GM21723 (cell line): Measurements from ENCODE around the gene GRIK4.
"Not testable (repeated sequence)": the region's sequence is repeated elsewhere in the genome, so short reads cannot be mapped to it uniquely, and the experiment has no call there.

Experiments used
- ATAC-seq: cut with Tn5 transposase; IDR thresholded peaks from one replicate; pipeline ENCODE4 v1.9.1; 2021; ENCODE audit warnings: mild to moderate bottlenecking, moderate library complexity; ENCODE audit not compliant: unreplicated experiment

The GRIK4 gene

DNA sequence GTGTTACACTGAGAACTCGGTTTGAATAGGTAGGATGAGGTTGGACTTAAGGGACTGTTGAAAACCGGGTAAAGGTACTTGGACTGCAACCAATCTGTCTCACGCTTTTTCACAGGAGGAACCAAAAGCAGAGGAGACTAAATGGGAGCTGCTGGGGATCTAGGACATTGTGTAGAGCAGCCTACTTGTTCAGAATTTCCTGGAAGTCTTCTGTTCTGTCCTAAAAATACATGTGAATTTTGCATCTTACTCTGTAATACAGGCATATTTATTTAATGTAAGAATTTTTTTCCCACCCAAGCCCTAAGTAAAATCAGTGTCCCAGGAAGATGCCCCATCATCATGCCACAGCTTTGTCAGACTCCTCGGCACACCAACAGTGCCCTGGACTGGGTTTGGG lies 460.3 kb downstream of the GRIK4 start:
- ATAC-seq = no peak

DNA sequence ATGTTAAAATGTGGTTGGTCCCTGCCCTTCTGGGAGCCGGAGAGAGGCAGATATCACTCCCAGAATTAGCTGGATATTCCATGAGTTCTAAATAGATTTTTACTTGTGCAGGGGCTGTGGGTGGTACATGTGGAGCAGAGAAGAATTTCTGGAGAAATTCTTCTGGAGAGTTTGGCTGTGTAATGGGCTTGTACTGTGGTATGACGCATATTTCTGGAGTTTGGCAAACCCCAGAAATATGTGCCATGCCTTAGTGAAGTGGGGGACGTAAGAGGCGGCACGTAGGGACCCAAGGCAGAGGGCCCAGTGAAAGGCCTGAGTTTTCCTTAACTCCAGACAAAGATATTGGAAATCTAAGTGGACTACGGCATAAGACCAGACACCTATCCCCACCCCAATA lies 461.1 kb downstream of the GRIK4 start:
- no peak for ATAC-seq

DNA sequence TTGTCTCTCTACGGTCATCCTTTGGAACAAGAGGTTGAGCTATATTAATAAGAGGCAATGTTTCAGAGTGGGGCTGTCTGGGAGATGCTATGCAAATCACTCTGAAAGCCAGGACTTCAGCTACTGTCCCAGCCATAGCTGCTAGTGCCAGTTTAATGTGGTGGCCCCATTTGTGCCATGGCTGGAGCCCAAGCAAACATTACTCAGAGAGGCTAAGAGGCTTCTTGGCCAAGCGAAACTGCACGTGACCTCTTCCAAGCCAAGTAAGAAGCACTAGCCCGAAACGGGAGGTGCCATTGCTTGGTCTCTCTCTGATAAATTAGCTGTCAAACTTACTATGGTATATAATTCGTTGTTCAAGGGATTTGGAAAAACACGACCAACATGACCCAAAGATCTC lies 462.0 kb downstream of the GRIK4 start:
- ATAC-seq = no peak

DNA sequence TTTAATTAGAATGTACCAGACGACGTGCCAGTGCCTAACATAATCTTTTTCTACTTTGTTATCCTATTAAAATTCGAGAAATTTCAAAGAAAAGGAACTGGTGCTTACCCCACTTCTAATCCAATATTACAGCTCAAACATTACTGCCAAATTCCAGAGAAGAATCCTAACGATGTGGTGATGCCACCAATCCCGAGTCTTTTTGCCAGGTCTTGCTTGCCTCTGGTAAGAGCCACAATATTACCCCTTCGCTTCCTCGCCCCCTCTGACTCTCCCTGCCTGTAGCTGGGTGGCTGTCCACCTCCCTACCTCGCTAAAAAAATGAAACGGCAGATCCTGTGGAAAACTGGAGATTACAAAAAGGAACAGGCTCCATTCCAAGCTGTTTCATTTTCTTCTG lies 462.9 kb downstream of the GRIK4 start:
- ATAC-seq = no peak

DNA sequence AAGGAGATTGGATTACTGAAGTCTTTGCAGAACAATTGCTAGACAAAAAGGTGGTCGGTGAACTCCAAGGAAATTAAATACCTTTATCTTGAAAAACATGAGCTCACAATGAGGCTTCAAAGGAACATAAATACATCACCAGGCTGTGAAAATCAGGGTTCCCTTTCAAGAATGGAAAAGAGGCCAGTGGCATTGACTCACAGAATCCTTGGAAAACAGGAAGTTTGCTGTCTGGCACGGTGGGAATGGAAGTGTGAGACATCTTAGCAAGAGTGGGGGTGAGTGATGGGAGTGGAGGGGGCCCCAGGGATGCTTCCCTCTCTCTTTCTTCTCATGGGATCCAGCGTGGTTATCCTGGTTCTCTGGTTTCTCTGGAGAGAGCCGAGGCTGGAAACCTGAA lies 463.4 kb downstream of the GRIK4 start:
- no peak for ATAC-seq

DNA sequence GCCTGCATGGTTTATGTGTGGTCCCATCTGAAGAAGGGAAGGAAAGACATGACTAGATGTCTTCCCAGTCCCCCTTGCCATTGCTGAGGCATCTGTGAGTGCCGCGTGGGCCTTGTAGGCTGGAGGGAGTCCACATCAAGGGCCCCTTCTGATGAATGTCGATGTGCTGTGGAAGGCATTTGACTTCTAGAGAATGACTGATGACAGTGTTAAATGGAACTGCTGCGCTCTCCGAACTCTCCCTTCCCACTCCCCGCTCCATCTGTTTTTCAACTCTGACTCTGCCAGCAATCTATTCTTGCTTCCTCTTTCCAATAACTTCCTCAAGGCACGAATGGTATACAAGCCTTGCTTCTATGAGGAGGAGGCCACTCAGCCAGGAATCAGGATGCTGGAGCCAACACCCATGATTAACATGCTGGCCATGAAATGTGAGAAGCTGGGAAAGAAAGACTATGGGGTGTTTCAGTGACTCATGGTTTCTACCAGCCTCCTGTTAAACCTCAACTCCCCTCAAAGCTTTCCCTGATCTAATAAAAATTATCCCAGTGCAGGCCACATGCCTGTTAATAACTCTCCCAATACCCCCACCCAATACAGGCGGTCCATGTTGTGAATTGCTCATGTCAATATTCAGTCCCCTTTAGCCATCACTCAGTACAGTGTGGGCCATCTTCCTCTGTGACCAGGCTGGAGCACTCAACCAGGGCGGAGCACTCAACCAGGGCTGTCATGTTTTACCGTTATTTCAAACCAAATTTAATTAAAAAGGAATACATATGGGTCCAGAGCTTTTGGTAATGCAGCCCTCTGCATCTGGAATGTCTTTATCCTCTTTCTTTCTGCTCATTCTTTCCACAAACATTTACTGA lies 466.0 kb downstream of the GRIK4 start:
- no peak for ATAC-seq

DNA sequence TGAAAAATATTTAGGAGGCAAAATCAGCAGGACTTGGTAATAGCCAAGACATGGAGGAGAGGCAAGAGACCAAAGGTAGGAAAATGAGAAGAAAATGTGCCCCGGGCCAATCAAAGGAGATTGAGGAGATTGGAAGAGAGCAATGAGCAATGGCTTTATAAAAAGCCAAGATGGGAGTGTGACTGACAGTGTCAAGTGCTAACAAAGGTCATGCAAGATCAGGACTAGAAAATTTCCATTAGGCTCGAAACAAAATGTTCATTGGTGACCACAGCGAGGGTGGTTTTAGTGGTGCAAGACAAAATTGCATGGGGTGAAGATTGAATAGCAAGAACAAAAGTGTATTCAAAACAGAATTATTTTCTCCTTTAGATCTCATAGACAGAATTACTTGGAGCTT lies 467.2 kb downstream of the GRIK4 start:
- ATAC-seq = no peak

DNA sequence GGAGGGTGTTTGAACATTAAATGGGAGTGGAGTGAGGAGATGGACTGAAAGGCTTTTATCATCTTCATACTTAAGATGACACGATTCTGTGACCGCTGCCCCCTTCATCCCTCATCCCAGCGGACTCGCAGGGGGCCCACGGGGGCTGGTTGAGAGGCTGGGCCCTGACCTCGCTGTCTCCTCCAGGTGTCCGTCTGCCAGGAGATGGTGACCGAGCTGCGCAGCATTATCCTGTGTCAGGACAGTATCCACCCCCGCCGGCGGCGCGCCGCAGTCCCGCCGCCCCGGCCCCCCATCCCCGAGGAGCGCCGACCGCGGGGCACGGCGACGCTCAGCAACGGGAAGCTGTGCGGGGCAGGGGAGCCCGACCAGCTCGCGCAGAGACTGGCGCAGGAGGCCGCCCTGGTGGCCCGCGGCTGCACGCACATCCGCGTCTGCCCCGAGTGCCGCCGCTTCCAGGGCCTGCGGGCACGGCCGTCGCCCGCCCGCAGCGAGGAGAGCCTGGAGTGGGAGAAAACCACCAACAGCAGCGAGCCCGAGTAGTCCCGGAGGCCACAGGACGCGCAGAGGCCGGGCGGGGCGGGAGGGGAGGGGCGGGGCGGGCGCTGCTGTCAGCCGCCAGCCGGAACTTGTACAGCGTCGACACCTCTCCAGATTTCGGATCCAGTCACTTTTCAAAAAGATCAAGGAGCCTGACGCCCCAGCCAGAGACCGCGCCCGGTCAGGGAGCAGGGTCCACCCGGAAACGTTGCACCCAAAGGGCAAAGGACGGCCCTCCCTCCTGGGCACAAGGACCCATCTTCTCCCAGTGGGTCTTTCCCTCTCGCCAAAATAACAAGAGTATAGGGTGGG lies 474.4 kb downstream of the GRIK4 start:
- ATAC-seq = peak; percentile 56

DNA sequence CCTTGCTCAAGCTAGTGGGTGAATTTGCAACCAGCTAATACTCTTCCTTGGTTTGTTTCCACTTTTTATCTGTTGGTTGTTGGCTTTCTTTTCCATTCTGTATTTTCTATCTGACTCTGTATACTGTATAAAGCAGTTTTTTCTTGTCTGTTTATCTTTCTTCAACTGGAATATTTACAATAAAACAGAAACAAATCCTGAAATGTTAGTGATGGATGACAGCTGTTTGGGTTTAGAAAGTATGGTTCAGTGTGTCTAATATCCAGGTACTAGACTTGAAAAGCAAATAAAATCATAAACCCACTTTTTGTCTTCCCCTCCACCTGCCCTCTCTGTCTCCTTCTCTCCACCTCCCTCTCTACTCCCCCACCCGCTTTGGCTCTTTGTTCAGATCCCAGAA lies 477.1 kb downstream of the GRIK4 start:
- no peak for ATAC-seq

DNA sequence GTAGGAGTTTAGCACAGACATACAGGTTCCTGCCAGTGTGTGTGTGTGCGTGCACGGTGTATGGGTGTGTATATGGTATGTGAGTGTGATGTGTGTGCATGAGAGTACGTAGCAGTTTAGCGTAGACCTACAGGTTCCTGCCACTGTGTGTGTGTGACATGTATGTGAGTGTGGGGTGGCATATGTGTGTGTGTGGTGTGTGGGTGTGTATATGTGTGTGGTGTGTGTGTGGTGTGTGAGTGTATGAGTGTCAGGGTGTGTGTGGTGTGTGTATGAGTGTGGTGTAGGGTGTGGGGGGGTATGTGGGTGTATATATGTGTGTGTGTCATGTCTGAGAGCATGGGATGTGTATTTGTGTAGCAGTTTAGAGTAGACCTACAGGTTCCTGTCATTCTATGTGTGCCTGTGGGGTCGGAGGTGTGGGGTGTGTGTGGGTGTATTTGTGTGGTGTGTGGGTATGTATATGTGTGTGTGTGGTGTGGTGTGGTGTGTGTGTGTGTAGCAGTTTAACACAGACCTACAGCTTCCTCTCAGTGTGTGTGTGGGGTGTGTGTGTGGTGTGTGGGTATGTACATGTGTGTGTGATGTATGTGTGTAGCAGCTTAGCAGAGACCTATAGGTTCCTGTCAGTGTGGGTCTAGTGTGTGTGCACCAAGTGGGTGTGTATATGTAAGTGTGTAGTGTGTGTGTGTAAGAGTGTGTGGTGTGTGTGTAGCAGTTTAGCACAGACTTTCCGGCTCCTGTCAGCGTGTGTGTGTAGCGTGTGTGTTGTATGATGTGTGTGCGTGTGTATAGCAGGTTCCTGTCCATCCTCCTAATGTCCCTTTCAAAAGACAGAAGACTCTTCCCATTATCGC lies 480.5 kb downstream of the GRIK4 start:
- ATAC-seq = no peak

DNA sequence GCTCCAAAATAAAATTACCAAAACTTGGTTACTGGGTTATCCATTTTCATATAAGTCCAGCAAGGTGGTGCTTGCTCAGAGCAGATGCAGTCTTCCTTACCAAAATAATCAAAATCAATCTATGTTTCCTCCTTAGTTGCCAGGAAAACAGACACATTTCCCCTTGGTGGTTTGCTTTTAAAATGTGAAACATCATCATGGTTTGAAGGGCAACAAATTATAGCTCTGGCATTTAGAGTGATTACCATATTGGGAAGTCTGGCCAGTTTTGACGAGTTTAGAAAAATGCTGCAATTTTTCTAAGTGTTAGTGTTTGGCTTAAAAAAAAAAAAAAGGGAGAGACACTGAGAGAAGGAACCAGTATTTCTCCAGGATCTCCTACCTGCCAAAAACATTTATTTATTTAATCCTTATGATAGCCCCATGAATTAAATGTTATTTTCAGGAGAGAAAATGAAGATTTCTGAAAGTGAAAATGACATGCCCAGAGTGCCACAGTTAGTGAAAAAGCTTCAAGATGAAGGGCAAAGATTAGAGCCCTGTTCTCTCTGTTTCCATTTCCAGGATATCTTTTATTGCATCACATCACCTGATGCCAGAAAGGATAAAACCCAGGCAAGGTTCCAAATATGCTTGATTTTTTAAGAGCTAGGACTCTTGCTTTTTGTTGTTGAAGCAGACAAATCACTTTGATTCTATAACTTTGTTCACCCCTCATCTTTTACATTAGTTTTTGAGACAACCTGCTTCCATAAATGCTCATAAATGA lies 482.7 kb downstream of the GRIK4 start:
- no peak for ATAC-seq

DNA sequence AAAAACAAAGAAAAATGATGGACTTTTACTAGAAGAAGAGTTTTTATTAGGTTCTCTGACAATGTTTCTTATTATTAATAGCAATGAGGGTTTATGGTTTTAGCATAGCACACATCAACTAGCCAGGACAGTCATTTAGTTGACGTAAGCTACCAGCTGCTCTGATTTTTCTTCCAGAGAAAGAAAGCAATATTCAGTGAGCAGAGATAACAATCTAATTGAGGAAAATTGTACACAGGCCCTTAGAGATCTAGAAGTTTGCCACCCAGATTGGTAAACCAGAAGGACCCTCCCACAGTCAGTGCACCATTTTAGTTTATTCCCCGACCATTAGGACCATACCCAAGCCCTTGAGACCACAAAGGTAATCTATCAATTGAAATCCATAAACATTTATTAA lies 483.6 kb downstream of the GRIK4 start:
- ATAC-seq = no peak

DNA sequence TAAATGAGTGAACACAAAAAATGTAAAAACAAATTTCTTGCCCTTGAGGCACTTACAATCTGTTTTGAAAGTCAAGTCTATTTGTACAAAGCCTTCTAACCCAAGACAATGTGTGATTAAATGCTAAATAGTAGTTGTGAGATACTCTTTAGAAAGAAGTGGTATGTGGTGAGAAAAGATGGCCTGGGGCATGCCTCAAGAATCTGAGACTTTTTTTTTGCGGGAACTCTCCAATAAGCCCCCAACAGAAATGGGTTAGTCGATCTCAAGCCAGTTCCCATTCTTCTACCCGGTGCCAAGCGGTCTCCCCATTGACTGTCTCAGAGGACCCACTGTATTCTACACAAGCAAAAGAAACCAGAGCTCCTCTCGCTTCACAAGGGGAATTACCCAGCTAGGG lies 485.4 kb downstream of the GRIK4 start:
- no peak for ATAC-seq

DNA sequence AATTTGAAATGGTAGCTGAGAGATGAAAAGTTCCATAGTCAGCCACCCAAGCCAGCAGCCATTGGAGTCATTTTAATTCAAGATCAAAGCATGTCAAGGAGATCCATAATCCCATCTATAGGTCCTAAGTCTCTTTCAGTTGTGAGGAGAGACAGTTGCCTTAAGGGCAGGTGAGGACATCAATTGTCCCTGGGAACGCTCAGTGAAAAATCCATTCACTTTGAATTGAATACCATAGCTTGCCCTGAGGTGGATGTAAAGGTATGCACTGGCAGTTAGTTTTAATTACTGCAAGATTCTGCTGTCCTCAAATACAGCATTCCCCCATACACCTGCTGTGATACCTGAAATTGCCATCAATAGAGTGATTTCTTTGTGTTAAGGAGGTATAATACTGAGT lies 487.0 kb downstream of the GRIK4 start:
- no peak for ATAC-seq

DNA sequence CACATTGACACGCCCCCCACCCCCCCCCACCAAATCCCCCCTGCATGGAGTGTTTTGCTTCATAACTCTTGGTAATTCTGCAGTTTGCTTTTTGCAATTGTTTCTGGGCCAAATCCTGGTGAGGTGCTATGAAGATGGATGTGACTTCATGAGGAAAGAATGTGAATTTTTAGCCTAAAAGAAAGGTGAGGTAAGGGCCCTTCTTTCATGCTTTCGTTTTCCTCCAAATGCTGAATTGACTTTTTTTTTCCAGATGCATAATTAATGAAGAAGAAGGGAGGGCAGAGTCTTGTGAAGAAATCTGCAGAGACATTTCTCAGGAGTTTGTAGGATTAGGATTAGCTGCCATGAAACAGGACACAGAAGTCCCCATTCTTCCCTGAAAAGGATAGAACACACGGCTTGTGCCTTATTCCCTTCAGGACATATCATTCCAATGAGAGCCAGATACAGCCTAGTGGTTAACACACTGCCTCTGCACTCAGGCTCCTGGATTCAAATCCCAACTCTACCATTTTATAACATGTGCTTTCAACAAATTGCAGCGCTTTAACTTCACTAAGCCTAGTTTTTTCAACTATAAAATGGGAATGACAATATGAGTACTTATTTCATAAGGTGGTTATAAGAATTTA lies 492.8 kb downstream of the GRIK4 start:
- no peak for ATAC-seq

DNA sequence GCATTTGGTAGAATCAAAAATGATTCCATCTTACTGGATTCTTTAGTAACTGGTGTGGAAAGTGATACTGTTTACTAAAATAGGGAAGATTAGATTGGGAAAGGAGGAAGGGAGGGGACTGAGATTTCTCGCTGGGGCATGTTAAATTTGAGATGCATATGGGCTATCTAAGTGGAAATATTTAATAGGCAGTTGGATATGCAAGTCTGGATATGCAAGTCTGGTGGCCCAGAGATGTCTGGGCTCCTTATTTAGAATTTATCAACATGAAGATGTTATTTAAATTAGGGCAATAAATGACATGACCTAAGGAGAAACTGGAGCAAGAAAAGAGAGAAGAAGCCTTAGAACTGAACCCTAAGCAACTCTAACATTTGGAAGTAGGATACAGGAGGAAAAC lies 495.4 kb downstream of the GRIK4 start:
- no peak for ATAC-seq

DNA sequence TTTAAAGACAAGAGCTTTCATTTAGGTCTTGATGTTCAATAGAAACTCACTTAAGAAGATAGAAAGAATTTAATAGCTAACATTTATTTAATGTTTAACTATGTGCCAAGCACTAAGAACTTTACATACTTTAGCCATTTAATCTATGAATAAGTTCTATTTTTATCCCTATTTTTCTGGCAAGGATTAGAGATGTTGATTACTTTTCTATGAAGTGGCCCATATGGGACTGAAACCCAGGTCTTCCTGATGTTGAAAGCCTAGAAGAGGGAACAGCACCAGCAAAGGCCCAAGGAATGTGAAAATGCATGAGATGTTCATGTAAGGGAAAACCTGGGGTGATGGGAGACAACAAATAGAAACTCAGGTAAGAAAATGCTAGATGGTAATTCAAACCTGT lies 497.0 kb downstream of the GRIK4 start:
- ATAC-seq = no peak

DNA sequence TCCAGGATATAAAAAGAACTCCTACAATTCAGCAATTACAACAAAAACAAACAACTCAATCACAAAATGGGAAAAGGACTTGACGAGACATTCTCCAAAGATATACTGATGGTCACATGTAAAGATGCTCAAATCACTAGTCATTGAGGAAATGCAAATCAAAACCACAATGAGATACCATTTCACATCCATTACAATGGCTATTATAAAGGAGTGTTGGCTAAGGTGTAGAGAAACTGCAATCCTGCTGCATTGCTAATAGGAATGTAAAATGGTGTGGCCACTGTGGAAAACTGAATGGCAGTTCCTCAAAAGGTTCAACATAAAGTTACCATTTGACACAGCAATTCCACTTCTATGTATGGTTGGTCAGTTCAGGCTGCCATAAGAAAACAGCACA lies 500.5 kb downstream of the GRIK4 start:
- ATAC-seq = no peak

DNA sequence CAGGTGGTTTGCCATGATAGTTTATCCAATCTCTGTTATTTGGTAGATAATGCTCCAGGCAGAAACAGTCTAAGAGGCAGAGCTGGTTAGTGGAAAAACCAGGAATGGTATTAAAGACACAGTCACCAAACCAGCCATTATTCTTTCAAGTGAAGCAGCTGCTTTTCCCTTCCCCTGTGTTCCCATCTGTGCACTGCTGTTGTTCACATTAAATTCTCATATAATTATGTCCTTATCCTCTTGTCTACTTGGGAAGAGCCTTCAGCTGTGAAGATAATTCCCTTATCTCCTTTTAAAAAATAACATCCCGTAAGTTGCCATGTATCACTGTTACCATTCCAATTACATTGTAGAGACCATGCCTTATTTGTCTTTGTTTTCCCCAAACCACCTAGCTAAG lies 507.2 kb downstream of the GRIK4 start:
- no peak for ATAC-seq

DNA sequence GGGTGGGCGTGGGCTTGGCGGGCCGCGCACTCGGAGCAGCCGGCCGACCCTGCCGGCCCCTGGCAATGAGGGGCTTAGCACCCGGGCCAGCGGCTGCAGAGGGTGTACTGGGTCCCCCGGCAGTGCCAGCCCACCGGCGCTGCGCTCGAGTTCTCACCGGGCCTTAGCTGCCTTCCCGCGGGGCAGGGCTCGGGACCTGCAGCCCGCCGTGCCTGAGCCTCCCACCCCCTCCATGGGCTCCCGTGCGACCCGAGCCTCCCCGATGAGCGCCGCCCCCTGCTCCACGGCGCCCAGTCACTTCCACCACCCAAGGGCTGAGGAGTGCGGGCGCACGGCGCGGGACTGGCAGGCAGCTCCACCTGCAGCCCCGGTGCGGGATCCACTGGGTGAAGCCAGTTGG lies 510.2 kb downstream of the GRIK4 start:
- not testable (repeated sequence) for ATAC-seq
